ENCODE measurements around the gene RNF123. TPM values are rescaled to one million over a fixed set of nuclear protein-coding genes. Genes with fewer than 3 reads are reported as not detected.

Gene RNF123
- polyA plus RNA-seq, 1 experiment = 61.2 TPM

- no peaks in the 10 kb centered on the region for H3K27me3 ChIP-seq (ENCODE audit: control insufficient read depth, insufficient read depth, low read length)
- ChIA-PET POLR2A (no interaction called here), CTCF (interaction anchor here (2.2 kb wide), 1 partner anchor 12 kb away, joined by 9 read pairs; no protein-coding TSS in a partner anchor)
- no peak overlapping the region for H3K4me3 ChIP-seq (ENCODE audit: low read depth, low read length)
- no peak for DNase-seq (ENCODE audit: low read depth)
- TF ChIP-seq CTCF (IDR thresholded peaks at IDR 0.05; ENCODE audit: insufficient read depth, low read depth, low read length) = no peak
- peaks cover 11% of the 10 kb centered on the region for H3K36me3 ChIP-seq (ENCODE audit: control insufficient read depth, insufficient read depth, low read length)
Observed at GRCh38 chr3:49712631-49713317, 23.4 kb downstream of the RNF123 start.

GRCh38 chr3:49713336-49714105 lies 24.2 kb downstream of the RNF123 start:
- ChIA-PET CTCF (interaction anchor here (2.2 kb wide), 1 partner anchor 13 kb away, joined by 9 read pairs; no protein-coding TSS in a partner anchor), POLR2A (no interaction called here)
- DNase-seq (ENCODE audit: low read depth) = no peak
- no peaks in the 10 kb centered on the region for H3K27me3 ChIP-seq (ENCODE audit: control insufficient read depth, insufficient read depth, low read length)
- H3K4me3 ChIP-seq (ENCODE audit: low read depth, low read length) = no peak overlapping the region
- TF ChIP-seq CTCF (IDR thresholded peaks at IDR 0.05; ENCODE audit: insufficient read depth, low read depth, low read length) = no peak
- H3K36me3 ChIP-seq (ENCODE audit: control insufficient read depth, insufficient read depth, low read length) = peaks cover 10% of the 10 kb centered on the region

- DNase-seq (ENCODE audit: low read depth) = no peak
- ChIA-PET CTCF (interaction anchor here (1.0 kb wide), 2 partner anchors 11 to 175 kb away, joined by 4 read pairs; no protein-coding TSS in a partner anchor), POLR2A (no interaction called here)
Observed at GRCh38 chr3:49714728-49715550, 25.6 kb downstream of the RNF123 start.

GRCh38 chr3:49715611-49716121 lies 26.3 kb downstream of the RNF123 start:
- POLR2A ChIA-PET = no interaction called here

More at GRCh38 chr3:49714728-49715550, 25.6 kb downstream of the RNF123 start:
- Histone ChIP-seq H3K27me3 (ENCODE audit: control insufficient read depth, insufficient read depth, low read length) (no peaks in the 10 kb centered on the region), H3K4me3 (ENCODE audit: low read depth, low read length) (no peak overlapping the region), H3K36me3 (ENCODE audit: control insufficient read depth, insufficient read depth, low read length) (peaks cover 10% of the 10 kb centered on the region)
- no peak for TF ChIP-seq CTCF (IDR thresholded peaks at IDR 0.05; ENCODE audit: insufficient read depth, low read depth, low read length)

More at GRCh38 chr3:49715611-49716121, 26.3 kb downstream of the RNF123 start:
- CTCF ChIA-PET = interaction anchor here (1.0 kb wide), 2 partner anchors 11 to 176 kb away, joined by 4 read pairs; no protein-coding TSS in a partner anchor
- no peak for TF ChIP-seq CTCF (IDR thresholded peaks at IDR 0.05; ENCODE audit: insufficient read depth, low read depth, low read length)
- no peak for DNase-seq (ENCODE audit: low read depth)
- no peaks in the 10 kb centered on the region for H3K27me3 ChIP-seq (ENCODE audit: control insufficient read depth, insufficient read depth, low read length)
- no peak overlapping the region for H3K4me3 ChIP-seq (ENCODE audit: low read depth, low read length)
- H3K36me3 ChIP-seq (ENCODE audit: control insufficient read depth, insufficient read depth, low read length) = peaks cover 11% of the 10 kb centered on the region
